Fibroblast of the conjunctiva (primary cell): ENCODE results near the gene BOD1L2.

Experiments used
- DNase-seq: peaks from one replicate; pipeline ENCODE4 v3.0.0-alpha.2; 2010; ENCODE audit warnings: low read depth

Gene BOD1L2

DNA sequence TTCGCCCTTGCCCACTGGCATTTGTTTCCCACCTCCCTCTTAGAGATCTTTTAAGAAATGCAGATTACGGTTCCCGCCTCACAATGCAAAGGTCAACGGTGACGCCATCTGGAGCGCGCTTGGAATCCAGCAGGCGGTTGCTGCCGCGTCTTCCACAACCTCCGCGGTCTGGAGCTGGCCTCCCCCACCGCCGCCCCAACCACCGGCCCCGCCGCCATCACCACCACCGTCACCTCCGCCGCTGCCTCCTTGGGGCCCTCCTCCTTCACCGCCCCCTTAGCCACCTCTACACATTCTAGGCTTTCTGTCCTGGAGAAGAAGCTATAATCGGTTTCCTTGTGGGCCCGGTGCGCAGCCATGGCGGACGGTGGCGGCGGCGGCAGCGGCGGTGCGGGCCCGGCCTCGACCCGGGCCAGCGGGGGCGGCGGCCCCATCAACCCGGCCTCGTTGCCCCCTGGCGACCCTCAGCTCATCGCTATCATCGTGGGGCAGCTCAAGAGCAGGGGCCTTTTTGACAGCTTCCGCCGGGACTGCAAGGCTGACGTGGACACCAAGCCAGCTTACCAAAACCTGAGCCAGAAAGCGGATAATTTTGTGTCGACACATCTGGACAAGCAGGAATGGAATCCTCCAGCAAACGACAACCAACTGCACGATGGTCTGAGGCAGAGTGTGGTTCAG is at the start of gene BOD1L2:
TSS of gene BOD1L2 (plus strand) at position 132 of the 681 bp plus-strand sequence. CDS start at position 358, 226 bp downstream.
- no peak for DNase-seq

DNA sequence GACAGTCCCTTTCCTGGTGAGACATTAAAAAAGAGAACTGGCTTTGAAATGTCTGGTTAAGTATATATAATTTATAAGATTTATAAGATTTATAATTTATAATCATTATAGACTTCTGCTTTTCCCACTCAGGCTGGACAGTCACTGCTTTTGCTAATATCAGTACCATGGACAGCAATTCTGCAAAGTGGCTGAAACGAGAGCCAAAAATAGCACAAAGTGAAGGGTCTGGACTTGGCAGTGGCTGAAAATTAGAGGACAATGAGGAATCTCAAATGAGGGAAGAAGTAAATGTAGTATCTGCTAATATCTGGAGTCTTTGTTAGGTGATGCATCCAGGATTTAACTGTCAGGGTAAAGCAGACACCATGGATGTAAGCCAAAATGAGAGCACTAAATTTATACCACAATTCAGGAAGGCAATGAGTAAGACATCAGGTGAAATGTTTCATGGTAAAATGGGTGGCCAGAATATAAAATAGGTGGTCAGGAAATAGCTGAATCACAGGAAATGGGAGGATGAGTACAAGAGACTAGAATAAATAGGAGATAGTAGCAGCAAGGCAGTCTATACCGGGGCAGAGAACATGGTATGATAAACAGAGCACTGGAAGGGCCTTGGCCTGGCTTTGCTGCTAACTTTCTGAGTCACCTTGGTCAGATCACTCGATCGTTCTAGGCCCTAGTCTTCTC is 39.6 kb upstream of the BOD1L2 start:
- no peak for DNase-seq

DNA sequence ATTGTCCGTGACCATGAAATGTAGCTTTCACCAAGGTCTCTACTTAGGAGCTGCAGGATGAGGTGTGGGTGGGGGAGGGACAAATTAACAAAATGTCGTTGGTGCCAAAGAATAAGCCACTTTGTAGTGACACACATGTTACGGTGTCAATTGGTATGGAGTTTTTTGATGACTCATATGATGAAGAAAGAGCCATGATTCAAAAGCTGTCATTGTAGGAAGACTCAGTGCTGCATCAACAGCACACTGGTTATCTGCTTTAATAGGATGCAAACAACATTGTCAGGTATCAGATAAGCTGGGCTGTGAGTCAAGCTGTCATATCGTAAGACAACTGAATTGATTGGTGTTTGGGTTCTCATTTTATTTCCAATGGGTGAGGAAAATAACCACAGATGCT is 36.6 kb upstream of the BOD1L2 start:
- DNase-seq: no peak

DNA sequence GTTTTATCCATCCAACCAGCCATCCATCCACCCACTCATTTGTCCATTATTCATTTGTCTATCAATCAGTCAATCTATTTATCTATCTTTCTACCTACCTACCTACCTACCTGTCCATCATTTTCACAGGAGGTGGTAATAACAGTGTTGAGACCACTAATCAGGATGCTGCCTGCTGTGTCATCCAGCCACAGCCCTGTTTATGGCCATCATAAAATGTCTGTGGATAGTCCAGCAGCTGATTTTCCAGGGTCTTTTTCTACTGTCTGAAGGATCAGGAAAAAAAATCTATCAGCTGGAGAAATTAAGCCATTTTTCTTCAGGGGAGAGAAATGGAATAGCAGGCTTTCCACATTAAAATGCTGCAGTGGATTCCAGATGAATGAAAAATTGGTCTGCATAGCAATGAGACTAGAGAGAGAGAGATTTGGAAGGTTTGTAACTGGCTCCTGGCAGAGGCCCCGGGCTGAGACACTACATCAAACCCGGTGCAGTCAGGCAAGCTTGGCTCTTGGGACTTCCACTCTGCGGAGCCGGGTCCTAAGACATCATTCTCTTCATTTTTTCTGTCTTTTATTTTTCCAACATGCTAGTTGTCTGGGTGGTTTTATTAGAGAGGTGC is 33.0 kb upstream of the BOD1L2 start:
- DNase-seq: no peak

DNA sequence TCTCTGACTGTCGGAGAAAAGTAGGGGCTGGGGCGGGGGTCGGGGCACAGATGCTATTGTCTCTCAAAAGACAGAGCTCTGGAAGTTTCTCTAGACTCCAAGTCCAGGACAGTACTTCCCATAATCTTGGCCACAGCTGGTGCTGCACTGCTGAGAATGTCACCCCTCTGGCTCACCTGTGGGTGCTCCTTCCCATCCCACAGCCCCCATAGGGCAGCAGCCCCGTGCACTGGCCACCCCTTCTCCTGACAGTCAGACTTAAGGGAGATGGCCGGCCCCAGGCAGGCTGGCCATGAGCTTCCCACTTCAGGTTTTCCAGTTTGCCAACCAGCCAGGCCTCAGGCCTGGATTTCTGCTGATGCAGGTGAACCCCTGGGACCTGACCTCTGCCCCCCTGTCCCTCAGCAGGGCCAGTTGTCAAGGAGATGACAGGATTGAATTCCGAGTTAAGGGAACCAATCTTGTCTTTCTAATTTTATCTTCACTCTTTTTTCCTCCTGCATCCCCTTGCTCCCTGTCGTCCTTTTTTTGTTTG is 30.2 kb upstream of the BOD1L2 start:
- no peak for DNase-seq

DNA sequence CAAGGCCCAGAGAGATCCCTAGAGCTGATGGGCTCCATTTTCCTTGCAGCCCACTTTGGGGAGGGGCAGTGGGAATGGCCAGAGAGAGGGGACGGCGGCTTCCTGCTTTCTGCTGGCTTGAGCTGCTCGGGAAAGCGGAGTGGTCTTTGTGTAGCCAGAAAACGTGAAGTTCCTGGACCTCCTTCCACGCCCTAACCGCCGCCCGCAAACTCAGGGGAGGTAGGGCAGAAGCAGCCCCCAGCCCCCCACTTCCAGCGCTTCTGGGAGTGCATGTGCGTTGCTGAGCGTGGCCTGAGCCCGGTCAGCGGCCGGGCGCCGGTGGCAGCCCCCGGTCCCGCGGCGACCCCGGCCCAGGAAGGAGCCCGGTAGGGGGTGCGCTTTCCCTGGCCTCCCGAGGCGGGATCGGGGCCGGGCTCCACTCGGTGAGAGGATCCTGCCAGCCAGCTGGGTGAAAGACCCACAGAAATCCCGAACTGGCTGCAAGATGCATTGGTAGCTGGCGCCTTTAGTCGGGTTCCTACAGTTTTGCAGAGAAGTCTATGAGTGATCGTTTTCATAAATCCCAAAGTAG is 25.3 kb upstream of the BOD1L2 start:
- no peak for DNase-seq

DNA sequence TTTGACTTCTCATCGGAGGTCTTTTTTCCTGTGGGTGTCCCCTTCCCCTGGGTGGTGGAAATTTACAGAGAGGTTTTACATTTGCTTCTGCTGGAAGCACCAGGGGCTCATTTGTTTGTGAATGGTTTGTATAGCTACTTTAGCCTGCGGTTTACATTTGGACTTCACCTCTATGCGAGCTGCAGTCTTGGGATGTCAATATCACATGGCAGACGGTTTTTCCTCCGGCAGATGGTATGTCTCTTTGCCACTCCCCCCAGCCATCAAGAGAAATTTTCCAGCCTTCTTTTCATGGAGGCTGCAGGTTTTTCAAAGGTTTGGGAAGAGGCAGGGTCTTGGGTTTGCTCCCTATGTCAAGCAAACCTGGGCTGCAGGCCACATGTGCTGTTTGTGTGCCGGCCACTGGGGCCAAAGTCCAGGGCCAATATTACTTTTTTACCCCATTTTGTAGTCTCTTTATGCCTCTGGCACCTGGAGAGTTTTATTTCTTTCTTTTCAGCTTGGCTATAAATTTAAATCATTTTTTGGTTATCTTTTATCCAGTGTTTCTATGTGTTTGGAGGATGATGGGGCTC is 23.9 kb upstream of the BOD1L2 start:
- no peak for DNase-seq

DNA sequence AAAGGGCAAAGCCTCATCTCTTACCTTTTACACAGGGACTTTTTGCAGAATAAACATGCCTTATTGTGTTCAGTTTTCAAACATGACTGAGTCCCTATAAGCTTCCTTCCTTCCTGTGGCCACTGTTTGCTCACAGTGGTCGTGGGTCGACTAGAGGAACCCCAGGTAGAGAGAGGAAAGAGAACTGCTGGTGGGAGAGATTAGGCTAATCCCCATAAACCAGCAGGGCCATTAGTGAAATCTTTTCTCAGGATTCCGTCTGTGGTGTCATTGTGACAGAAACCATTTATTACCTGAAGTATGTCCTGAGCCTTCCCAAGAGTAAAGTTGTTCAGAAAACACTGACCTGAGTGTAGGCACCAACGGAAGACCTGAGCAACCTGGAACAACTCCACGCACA is 21.3 kb upstream of the BOD1L2 start:
- DNase-seq: no peak

DNA sequence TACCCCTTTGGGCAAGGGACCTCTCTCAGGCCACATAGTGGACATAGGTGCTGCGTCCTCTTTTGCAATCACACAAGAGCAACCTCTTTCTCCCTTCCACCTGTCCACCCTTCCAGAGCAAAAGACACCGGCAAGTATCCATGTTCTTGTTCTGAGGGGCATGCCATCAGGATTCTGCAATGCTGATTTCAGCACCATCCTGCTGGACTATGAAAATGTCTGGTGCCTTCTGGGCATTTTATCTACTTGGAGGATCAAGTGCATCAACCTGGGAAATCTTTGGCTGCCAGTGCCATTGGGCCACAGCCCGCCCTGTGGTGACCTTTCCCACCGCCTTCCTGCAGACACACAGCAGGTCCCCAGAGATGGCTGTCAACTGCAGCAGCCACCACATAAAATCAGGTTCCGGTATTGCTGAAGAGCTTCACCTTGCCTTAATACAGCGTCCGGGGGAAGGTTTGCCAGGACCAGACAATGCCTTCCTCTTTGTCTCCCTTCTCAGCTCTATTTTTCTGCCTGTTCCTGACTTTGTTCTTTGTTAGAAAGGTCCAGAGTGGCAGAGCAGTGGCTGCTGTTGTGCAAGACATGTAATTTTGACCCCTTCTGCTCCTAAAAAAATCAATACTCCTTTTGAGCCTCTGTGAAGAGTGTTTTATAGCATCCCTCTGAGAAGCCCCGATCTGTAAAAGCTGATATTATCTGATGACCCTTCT is 18.5 kb upstream of the BOD1L2 start:
- no peak for DNase-seq

DNA sequence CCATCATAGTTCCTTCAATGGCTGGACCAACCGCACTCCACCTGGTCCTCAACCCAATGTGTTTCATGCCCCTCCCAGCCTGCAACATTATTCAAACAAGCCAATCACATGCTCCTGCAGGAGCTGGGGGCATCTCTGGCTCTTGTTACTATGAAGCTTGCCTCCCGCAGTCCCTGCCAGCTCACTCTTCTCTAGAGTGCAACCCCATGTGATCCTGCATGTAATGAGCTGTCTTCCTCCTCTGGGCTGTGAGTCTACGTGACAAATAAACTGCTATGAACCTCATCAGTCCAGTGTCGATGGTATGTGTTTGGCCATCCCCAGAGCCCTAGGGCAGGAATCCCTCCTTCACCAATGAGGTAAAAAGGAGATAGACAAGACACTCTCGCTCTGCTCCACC is 15.8 kb upstream of the BOD1L2 start:
- DNase-seq: no peak

DNA sequence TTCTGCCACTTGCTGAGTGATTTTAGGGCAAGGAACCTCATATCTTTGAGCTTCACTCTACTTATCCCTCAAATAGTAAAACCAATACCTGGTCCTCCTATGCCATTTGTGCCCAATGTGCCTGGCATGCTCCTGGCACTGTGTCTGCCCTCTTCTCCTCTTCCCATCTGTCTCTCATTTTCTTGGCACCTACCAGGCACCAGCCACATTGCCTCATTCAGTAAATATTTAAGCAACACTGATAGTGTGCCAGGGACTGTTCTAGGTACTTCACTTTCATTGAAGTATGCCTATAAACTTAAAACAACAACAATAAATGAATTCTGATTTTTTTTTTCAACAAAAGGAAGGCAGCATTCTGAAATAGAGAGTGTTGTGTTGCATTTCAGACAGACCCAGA is 15.1 kb upstream of the BOD1L2 start:
- no peak for DNase-seq

DNA sequence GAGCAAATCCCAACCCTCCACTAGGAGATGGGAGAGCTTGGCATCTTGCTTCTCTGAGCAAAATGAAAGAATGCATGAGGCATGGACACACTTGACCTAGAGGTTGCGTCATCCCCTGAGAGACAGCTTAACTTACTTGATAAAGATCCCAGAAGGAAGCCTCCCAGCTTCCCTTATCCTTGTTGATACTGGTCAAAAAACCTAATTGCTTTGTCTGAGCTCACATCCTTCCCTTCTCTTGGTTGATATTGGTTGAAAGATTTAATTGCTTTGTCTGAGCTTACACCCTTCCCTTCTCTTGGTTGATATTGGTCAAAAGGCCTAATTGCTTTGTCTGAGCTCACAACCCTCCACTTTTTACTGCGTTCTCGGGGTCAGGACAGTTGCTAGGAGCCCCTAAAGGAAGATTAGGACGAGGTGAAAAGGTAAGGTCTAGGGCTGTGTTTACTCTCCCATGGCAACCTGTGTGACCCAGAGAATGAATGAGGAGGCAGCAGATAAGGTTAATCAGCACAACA is 12.2 kb upstream of the BOD1L2 start:
- DNase-seq: no peak

DNA sequence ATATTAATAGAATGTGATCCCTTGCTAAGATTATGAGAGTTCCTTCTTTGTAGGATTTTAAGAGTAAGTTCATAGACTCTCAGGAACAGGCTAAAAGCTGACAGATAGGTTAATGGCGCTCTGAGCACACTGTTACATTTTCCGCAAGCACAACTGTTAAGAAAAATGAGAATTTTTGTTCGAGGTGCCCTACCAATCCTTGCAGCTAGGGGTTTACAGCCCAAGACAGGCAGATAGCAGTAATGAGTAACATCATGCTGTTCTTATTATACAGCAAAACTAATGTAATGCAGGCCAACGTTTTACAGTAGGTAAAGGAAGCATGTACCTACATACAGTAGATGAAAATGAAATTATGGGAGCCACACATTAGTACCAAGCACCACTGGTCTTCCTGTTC is 11.2 kb upstream of the BOD1L2 start:
- DNase-seq: no peak

DNA sequence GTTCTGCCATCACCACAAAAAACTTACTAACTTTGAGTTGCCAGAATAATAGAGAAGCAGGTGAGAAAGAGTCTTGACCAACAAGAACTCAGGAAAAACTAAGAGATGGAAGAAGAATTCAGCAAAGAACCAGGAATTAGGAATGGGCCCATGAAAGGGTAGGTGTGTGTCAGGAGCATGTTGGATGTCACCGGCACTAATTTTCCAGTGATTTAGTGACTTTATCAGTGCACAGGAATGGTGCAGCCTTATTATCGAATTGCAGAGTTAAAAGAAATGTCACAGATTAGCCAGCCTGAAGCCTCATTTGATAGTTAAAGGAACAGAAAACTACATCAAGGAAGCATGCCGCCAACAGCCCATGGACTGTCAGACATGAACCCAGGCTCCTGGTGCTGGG is 9.0 kb upstream of the BOD1L2 start:
- DNase-seq: no peak

DNA sequence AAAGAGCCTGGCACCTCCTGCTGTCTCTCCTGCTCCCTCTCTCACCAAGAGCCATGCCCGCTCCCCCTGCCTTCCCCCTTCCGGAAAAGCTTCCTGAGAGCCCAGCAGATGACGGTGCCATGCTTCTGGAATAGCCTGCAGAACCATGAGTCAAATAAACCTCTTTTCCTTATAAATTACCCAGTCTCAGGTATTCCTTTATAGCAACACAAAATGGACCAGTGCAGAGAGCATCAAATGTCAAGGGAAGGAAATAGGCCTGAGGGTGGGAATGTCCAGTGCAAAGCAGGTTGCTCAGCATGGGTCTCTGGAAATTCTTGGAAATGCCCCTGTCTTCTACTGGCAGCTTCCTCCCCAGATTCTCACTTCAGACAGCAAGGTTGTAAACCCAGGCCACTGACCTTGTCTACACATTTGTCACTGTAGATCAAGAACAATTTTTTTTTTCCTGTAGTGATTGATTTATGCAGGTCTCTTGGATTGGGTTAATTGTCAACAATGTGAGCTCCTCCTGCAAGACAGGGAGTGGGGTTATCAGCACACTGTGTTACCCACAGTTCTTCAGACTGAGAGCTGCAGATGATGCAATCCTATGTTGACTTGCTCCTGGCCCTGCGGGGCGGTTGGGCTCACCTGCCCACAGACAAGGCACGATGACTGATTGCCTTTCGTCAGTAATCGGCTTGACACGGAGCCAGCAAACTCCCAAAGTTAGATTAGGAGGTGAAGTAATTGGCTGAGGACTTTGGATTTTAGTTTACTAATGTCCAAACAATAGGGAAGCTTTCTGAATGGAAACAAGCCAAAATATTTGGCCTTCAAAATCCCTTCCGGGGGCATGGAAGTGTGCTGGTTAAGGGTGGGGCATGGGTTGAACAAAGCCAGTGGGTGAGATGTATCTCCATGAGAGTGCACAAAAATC is 5.4 kb upstream of the BOD1L2 start:
- no peak for DNase-seq

DNA sequence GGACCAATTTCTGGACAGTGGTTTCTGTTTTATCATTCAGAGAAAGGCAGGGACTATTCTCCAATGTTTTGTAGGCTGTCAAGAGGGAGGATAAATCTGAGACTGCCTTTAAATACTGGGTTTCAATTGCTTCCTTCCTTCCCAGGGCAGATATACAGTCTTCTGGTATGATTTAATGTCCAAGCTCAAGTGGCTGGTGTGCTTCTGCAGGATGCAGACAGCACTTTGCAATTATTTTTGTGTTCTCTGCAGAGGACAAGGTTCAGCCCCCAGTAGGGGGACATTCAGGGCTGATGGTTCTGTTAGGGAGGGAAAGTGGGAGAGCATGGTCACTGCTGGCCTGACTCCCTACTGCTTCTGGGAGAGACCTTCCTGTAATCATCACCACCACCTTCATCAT is 4.6 kb upstream of the BOD1L2 start:
- DNase-seq: no peak

DNA sequence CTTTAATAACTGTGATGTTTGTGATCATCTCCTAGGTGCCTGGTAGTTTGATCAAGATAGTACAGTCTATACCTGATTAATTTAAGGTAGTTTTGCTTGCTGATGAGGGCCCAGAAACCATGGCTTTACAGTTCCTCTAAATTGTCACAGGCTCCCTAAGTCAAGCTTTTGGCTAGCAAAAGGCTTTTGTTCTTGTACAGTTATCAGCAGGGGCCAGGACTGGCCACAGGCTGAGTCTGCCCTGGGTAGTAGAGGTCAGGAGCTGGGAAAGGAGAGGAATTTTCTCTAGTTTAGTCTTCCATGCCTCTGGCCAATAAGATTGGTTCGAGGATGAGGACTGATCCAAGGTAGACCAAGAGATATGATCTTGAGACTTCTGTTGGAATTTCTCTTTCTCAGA is 3.6 kb upstream of the BOD1L2 start:
- DNase-seq: no peak

DNA sequence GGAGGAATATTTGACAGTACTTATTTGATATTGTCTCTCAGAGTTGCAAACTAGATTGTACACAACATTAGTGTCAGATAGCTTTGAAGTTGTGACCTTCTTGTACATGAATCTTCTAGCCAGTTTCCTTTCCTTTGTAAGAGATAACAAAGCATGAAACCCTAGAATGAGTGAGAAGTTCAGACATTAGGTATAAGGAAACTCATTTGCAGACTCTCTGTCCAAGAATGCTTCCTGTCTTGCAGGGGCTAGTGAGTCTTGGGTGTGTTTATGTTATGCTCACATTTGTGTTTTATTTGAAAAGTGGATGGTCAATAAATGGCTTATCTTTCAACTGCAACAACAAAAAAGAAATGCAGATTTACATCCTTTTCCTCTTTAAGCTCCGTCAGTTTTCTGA is 1.4 kb downstream of the BOD1L2 start:
- DNase-seq: no peak

DNA sequence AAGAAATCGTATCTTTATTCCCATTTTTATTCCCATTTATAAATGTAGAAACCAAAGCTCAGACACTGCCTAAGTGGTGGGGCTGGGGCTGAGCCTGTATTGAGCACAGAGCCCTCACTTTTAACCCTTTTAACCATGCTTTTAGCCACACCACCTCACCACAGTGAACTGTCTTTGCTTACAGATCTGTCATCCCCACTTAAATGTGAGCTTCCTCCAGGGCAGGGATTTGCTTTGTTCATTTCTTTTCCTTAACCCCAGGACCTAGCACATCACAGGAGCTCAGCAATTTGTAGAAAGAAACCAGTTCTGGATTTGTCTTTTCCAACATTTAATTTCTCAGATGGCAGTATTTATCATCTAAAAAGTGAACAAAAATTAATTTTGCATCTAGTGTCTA is 2.2 kb downstream of the BOD1L2 start:
- DNase-seq: no peak

DNA sequence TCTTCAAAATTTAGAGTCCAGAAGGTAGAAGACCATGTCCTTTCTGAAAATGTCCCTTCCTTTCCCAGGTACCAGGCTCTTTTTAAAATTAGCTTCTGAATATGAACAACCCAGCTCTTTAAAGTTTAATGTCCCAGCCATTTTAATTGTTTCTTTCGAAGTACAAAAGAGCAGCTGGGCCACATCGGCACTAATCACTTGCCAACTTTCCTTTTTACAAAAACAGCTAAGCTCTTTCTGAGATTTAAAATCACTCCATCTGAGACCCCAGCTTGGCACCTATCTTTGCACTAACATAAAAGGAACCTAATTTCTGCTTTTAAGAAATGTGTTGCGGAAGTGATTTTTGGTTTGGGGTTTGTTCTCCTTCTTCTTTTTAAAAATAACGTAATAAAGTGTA is 2.6 kb downstream of the BOD1L2 start:
- DNase-seq: no peak

DNA sequence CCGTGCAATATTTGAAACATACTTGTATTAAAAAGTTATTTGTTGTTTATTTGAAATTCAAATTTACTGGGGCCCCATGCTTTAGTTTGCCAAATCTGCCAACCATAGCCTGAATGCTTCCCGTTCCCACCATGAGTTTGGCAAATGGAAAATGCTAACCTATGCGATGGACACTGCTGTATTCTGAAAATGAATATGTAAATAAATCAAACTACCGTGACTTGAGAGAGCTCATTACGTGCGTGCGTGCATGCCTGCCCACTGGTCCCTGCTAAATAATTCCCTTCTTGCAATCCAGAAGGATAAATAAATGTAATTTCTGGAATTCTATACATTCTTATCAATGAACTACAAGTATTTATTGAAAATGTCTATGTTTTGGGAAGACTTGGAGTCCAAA is 3.2 kb downstream of the BOD1L2 start:
- DNase-seq: no peak
